ENCODE data around the gene IL31.

Gene IL31

DNA sequence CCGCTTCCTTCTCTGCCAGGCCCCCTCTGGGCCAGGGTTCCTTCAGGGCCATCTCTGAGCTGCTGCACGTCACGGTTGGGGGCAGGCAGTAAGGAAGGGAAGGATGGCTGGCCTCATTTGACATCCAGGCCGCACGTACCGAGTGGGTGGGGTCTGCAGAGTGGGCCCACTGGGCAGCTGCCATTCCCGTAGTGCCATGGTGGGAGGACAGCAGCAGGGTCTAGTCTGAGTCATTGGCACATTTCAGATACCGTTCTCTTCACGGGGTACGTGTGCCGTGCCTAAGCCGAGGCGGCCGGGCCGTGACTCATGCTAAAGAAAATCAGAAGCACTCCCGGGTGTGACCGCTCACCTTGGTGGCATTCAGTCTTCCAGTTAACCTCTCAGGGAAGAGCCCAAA lies 43.9 kb downstream of the IL31 start:
- no peak for DNase-seq
- no peak overlapping the region for H3K4me3 Mint-ChIP-seq
- H3K27me3 Mint-ChIP-seq, result no peaks in the 10 kb centered on the region
- peaks cover 21% of the 10 kb centered on the region for H3K4me1 Mint-ChIP-seq
- no peak overlapping the region for H3K27ac Mint-ChIP-seq
- no peak for ATAC-seq
- no peaks in the 10 kb centered on the region for H3K9me3 Mint-ChIP-seq

DNA sequence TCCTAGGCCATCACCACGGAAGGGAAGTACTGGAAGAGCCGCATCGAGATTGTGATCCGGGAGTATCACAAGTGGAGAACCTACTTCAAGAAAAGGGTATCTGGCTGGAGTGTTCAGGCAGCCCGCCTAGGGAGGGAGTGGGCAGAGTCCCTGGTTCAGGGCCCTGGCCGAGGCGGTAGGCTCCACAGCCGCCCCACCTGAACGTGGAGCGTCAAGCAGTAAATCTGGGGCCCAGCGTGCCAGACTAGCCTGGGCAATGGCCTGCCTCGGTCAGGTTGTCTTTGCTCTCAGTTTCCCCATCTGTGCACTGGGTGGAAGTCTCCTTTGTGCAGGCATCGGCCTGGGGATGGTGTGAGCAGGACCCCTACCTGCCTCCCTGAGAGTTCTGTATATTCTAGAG lies 44.9 kb downstream of the IL31 start:
- H3K27ac Mint-ChIP-seq, result no peak overlapping the region
- no peaks in the 10 kb centered on the region for H3K27me3 Mint-ChIP-seq

DNA sequence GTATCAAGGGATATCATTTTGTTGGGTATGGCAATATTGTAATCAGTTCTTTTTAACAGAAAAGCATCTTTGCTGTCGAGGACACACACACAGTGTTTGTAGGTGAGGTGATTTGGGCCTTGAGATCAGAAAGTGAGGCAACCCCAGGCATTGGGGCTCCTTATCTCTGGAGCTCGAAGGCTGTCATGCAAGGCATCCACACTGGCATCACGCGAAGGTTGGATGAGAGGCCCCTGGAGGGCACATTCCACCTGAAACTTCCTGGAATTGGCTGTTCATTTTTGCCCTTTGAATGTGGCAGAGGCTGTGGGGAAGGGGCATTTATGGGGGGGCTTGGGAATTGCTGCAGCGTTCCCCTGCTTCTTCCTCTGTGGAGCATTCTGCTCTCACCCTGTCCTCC lies 45.5 kb downstream of the IL31 start:
- Mint-ChIP-seq H3K27me3 (no peaks in the 10 kb centered on the region), H3K9me3 (no peaks in the 10 kb centered on the region), H3K4me1 (peaks cover 28% of the 10 kb centered on the region), H3K4me3 (no peak overlapping the region), H3K27ac (no peak overlapping the region)
- ATAC-seq, result no peak
- DNase-seq, result no peak

More for the DNA sequence above, 44.9 kb downstream of the IL31 start:
- H3K4me1 Mint-ChIP-seq, result peaks cover 23% of the 10 kb centered on the region
- H3K4me3 Mint-ChIP-seq, result no peak overlapping the region
- DNase-seq (no peak), ATAC-seq (no peak)
- no peaks in the 10 kb centered on the region for H3K9me3 Mint-ChIP-seq

DNA sequence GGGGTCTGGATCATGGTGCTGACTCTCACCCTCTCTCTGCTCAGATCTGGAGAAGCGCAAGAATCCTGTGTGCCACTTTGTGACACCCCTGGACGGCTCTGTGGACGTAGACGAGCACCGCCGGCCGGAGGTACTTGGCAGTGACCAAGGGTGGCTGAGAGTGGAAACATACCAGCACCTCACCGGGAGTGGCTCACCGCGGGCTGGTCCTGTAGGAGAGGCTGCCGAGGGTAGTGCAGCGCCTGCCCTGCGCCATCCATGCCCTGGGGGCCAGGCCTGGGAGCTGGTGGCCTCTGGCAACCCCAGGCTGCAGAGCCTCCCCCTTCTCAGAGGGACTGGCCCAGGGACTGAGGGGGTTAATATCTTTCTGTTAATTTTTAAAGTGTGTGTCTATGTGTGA lies 46.2 kb downstream of the IL31 start:
- H3K4me1 Mint-ChIP-seq, result peaks cover 34% of the 10 kb centered on the region
- no peaks in the 10 kb centered on the region for H3K27me3 Mint-ChIP-seq
- ATAC-seq, result no peak
- no peak overlapping the region for H3K4me3 Mint-ChIP-seq
- DNase-seq, result no peak
- peak overlapping the region in 1 of 2 donors; percentile 56 for H3K27ac Mint-ChIP-seq
- no peaks in the 10 kb centered on the region for H3K9me3 Mint-ChIP-seq

DNA sequence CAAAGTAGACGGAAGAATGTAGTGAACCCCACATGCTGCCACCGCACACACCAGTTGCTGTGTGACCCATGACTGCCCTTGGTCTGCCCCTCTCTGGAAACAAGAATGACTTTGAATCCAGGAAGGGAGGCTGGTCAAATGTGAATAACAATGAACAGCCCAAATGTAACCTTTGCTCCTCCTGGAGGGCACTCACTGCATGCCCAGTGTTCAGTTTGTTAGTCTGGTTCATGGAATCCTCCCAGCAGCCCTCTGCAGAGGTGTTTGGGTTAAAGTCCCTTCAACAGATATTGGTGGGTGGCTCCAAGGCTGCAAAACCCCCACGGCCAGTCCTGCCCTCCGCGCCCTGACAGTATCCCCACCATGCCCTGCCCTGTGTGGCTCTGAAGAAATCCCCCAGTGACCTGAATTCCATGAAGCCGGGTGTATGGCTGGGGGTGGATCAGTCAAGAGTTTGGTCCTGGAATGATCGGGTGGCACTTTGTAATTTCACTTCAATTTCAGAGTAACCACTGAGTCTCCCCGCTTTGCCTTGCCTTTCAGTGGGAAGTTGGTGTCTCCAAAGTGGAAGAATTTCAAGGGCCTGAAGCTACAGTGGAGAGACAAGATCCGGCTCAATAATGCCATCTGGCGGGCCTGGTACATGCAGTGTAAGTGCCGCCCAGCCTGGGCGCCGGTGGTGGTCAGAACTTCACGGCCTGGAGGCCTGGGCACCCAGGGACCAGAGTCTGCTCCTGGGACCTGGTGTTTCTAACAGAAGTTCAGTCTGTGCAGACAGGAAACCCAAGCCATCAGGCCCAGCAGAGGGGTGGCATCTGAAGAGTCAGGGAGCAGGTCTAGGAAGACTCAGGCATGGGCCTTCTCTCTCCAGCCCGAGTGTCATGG lies 47.1 kb downstream of the IL31 start:
- DNase-seq, result no peak
- Mint-ChIP-seq H3K9me3 (no peaks in the 10 kb centered on the region), H3K4me3 (no peak overlapping the region), H3K27me3 (no peaks in the 10 kb centered on the region), H3K4me1 (peaks cover 43% of the 10 kb centered on the region), H3K27ac (peak overlapping the region in 1 of 2 donors; percentile 81)
- ATAC-seq, result no peak

DNA sequence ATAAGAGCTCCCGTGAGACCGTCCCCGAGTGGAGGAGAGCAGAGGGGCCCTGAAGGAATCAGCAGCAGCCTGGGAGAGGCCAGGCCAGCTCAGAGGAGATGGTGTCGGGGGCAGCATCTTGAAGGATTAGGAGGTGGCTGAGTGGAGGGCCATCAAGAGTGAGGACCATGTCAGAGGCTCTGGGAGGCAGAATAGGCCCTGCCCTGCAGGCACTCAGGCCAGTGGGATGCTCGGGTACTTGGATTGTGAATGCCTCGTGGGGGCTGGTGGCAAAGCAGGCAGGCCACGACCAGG lies 47.7 kb downstream of the IL31 start:
- ATAC-seq (no peak), DNase-seq (no peak)
- Mint-ChIP-seq H3K27me3 (no peaks in the 10 kb centered on the region), H3K4me3 (no peak overlapping the region), H3K9me3 (no peaks in the 10 kb centered on the region), H3K4me1 (peaks cover 50% of the 10 kb centered on the region), H3K27ac (peak overlapping the region; percentile 81 to 83)

DNA sequence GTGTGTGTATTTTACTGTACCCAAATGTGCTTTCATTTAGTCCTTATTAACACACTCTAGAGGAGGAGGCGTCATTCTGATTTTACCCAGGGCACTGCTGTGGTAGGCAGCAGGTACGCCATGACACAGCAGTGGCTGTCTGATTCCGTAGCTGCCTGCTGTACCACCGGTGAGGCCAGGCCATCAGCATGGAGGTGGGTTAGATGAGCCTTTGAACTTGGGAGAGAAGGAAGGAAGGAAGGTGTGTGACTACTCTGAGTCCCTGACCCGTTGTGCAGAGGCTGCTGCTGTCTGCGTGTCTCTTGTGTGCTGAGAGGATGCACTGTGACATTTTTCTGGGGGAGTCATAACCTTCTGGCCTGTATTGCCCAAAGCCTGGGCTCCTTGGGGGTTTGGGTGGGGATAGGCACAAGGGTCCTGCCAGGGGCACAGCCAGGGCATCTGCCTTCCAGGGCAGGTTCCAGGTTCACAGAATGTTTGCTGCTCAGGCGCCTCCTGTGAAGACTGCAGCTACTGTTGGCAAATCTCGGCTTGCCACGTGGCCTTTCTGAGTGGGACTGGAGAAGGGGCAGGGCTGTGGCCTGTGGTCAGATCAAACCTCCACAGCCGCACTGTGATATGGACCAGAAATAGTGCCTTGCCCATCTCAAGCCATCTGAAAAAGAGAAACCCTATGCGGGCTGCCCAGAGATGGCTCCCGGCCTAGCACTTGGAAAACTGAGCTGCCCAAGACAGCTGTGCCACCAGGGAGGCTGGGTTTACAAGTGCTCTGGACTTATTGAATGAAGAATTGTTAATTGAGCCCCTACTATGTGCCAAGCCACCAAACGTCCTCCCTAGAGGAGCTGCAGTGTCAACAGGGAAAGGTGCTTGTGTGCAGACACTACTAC lies 48.3 kb downstream of the IL31 start:
- no peak overlapping the region for H3K4me3 Mint-ChIP-seq
- H3K4me1 Mint-ChIP-seq, result peaks cover 56% of the 10 kb centered on the region
- peak overlapping the region; percentile 81 to 94 for H3K27ac Mint-ChIP-seq
- ATAC-seq (no peak), DNase-seq (no peak)
- H3K9me3 Mint-ChIP-seq, result no peaks in the 10 kb centered on the region
- no peaks in the 10 kb centered on the region for H3K27me3 Mint-ChIP-seq

DNA sequence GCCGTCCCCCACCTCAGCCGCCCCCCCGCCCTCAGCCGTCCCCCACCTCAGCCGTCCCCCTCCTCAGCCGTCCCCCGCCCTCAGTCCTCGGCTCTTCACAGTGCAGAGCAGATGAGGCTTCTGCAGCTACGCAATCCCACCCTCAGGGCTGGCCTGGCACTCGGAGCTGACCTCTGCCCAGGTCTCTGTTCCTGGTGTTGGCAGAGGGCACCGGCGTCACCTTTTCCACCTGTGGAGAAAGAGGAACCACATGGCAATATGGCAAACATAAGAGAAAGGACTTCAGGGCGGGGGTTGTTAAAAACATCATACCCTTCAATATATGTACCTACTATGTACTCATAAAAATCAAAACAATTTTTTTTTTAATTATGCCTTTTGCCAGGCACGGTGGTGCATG lies 49.7 kb downstream of the IL31 start:
- Mint-ChIP-seq H3K9me3 (no peaks in the 10 kb centered on the region), H3K4me3 (no peak overlapping the region), H3K4me1 (peaks cover 66% of the 10 kb centered on the region), H3K27me3 (no peaks in the 10 kb centered on the region), H3K27ac (peak overlapping the region in 1 of 2 donors; percentile 57)
- DNase-seq, result no peak
- no peak for ATAC-seq

DNA sequence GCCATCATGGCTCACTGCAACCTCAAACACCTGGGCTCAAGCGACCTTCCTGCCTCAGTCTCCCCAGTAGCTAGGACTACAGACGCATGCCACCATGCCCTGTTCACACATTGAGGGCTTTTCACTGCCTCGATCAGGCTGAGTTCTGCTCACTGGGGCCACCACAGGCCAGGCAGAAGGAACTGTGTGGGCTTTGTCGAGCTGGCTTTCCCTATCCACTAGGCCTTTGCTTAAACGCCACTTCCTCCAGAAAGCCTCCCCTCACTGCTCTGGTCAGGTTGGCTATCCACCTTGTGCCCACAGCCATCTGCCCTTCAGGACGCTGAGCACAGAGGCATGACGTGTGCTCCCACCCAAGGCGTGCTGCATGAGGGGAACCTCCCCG lies 50.3 kb downstream of the IL31 start:
- peaks cover 69% of the 10 kb centered on the region for H3K4me1 Mint-ChIP-seq
- no peak overlapping the region for H3K4me3 Mint-ChIP-seq
- no peaks in the 10 kb centered on the region for H3K9me3 Mint-ChIP-seq
- H3K27me3 Mint-ChIP-seq, result no peaks in the 10 kb centered on the region
- ATAC-seq, result no peak
- no peak overlapping the region for H3K27ac Mint-ChIP-seq
- DNase-seq, result no peak

DNA sequence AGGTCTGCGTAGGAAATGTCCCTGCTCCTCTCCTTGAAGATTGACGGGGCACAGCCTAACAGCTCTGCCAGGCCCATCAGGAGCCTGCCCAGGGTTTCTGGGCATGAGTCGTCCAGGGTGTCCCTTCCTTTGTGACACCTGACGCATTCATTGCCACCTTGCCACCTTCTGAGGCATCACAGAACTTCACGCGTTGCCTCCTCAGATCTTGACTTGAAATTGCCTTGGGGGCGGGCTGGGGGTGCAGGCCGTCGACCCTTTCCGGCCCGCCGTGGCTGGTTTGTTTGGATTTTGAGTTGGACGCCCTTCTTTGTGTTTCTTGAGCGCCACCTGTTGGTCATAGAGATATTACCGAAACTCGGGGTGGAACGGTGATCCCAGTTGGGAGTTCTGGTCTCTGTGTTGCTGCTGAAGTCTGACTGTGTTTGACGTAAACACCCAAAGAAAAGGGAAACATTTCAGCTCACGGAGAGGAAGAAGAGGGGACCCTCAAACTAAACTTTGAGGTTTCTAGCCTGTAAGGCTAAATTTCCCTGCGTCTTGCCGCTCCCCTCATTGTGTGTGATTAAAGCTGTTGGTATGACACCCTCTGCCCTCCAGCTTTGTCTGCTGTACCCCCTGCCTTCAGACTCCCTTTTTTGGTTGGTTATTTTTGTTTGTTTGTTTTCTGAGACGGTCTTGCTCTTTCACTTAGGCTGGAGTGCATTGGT lies 50.8 kb downstream of the IL31 start:
- ATAC-seq, result peak; percentile 70
- no peaks in the 10 kb centered on the region for H3K9me3 Mint-ChIP-seq
- H3K27me3 Mint-ChIP-seq, result no peaks in the 10 kb centered on the region
- peak overlapping the region; percentile 49 to 90 for H3K27ac Mint-ChIP-seq
- peak overlapping the region; percentile 43 to 53 for H3K4me3 Mint-ChIP-seq
- peak; percentile 71 for DNase-seq
- H3K4me1 Mint-ChIP-seq, result peaks cover 73% of the 10 kb centered on the region

Measured in stimulated activated naive CD8-positive, alpha-beta T cell treated with anti-CD3 and anti-CD28 coated beads, Interleukin-15, amount 100 ng/mL, for 72 hours (primary cell).